ENCODE measurements around the gene SBSN. TPM values are rescaled to one million over a fixed set of nuclear protein-coding genes. Genes with fewer than 3 reads are reported as not detected.

The SBSN gene
- total RNA-seq, 4 donors from 2014 or later = not detected

DNA sequence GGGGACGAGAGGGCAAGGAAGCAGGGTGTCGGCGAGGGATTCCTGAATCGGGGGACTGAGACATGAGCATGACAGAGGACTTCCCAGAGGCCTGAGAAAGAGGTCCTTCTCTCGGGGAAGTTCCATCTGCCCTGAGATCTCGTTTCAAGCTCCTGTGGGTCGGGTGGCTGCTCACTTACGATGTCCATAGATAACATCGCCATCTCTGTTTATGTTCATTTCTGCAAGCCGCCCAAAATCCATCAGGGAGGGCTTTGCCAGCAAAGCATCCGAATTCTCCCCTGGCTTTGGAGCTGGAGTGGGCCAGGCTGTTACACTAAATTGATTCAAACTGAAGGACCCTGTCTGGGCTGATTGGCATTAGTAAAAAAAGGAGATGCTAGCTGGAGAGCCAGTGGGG, 20.6 kb downstream of the SBSN start:
- WGBS = 77% methylated on average over 11 of the region's 11 CpGs
- intact Hi-C loops (cut with DNase I) = no loop called here
- DNase-seq (ENCODE audit: extremely low spot score) = no peak

DNA sequence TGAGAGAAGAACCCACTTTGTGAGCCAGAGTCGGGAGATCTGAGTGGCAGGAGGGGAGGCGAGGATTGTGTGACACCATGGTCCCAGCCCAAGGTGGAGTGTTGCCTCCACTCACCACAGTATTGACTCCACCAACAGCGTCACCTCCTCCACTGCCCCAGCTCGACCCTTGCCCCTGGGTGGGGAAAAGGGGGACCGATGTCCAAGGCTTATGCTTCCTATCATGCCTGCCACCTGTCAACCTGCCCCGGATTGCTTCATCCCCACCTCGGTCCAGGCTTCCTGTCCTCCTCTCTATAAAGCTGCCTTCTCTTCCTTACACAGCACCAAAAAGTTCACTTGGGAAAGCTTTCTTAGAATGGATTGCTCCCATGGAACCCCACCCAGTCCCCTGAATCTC, 22.1 kb downstream of the SBSN start:
- H3K4me1 ChIP-seq = peaks cover 0 to 18% (median 14%) of the 10 kb centered on the region in 4 donors
- DNase-seq (ENCODE audit: extremely low spot score) = no peak
- WGBS = 73% methylated on average over 7 of the region's 7 CpGs
- H3K27me3 ChIP-seq = peaks cover 0 to 74% (median 9%) of the 10 kb centered on the region in 4 donors
- H3K9me3 ChIP-seq = no peaks in the 10 kb centered on the region
- H3K36me3 ChIP-seq = no peaks in the 10 kb centered on the region
- intact Hi-C loops (cut with DNase I) = no loop called here
- no peak for TF ChIP-seq EP300 (IDR thresholded peaks at IDR 0.05)
- no peak for TF ChIP-seq POLR2A (IDR thresholded peaks at IDR 0.05; ENCODE audit: low read depth)
- TF ChIP-seq POLR2AphosphoS5 (IDR thresholded peaks at IDR 0.05) = no peak
- TF ChIP-seq, protein P1, sequence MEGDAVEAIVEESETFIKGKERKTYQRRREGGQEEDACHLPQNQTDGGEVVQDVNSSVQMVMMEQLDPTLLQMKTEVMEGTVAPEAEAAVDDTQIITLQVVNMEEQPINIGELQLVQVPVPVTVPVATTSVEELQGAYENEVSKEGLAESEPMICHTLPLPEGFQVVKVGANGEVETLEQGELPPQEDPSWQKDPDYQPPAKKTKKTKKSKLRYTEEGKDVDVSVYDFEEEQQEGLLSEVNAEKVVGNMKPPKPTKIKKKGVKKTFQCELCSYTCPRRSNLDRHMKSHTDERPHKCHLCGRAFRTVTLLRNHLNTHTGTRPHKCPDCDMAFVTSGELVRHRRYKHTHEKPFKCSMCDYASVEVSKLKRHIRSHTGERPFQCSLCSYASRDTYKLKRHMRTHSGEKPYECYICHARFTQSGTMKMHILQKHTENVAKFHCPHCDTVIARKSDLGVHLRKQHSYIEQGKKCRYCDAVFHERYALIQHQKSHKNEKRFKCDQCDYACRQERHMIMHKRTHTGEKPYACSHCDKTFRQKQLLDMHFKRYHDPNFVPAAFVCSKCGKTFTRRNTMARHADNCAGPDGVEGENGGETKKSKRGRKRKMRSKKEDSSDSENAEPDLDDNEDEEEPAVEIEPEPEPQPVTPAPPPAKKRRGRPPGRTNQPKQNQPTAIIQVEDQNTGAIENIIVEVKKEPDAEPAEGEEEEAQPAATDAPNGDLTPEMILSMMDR (IDR thresholded peaks at IDR 0.05) = no peak
- no peak overlapping the region for H3K4me3 ChIP-seq
- H3K27ac ChIP-seq (replicated peaks in 1 of 4) = no peak overlapping the region

More for the DNA sequence above, 20.6 kb downstream of the SBSN start:
- Histone ChIP-seq H3K4me3 (no peak overlapping the region), H3K27ac (replicated peaks in 1 of 4) (no peak overlapping the region), H3K36me3 (no peaks in the 10 kb centered on the region), H3K27me3 (peaks cover 0 to 77% (median 12%) of the 10 kb centered on the region in 4 donors), H3K4me1 (peaks cover 0 to 18% (median 14%) of the 10 kb centered on the region in 4 donors), H3K9me3 (no peaks in the 10 kb centered on the region)
- TF ChIP-seq, protein P1 (IDR thresholded peaks at IDR 0.05) = no peak
- TF ChIP-seq POLR2A (IDR thresholded peaks at IDR 0.05; ENCODE audit: low read depth) (no peak), POLR2AphosphoS5 (IDR thresholded peaks at IDR 0.05) (no peak), EP300 (IDR thresholded peaks at IDR 0.05) (no peak)

DNA sequence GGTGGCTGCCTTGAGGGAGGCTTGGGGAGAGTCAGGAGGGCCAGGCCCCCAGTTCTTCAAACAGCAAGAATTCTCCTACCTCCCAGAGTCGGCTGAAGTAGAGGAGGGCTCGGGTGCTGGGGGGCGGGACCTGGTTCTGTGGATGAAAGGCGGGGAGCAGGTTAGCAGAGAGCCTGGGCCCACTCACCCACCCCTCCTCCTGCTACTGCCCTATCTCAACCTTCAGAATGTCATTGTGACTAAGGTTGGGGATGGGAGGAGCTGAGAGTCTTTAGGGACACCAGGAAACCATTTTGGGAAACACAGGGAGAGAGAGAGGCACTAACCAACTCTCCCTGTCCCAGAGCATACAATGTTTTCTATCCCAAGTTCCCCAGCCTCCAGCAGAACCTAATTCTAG, 25.4 kb downstream of the SBSN start:
- no peaks in the 10 kb centered on the region for H3K36me3 ChIP-seq
- no peak for TF ChIP-seq POLR2AphosphoS5 (IDR thresholded peaks at IDR 0.05)
- no peaks in the 10 kb centered on the region for H3K9me3 ChIP-seq
- H3K4me3 ChIP-seq = no peak overlapping the region
- peaks cover 0 to 53% (median 0%) of the 10 kb centered on the region in 4 donors for H3K27me3 ChIP-seq
- no peak overlapping the region for H3K27ac ChIP-seq (replicated peaks in 1 of 4)
- H3K4me1 ChIP-seq = no peaks in the 10 kb centered on the region
- intact Hi-C loops (cut with DNase I) = no loop called here
- WGBS = 70% methylated on average over 4 of the region's 4 CpGs
- no peak for DNase-seq (ENCODE audit: extremely low spot score)

DNA sequence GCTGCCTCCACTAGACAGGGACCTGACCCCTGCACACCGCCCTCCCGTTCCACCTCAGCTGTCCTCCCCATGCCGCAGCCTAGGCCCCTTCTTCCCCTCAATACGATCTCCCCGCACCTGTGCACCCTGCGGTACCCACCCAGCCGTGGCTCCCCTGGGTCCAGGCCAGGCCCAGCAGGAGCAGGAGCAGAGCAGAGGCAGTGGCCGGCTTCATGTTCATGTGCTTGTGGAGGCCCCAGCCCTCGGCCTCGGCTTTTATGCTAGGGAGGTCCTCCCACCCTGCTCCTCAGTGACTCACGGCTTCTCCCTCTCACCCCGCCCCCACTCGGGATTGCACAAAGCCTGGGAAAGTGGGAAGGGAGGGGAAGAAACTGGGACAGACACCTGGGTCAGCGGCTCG, 26.4 kb downstream of the SBSN start:
- Histone ChIP-seq H3K4me1 (no peaks in the 10 kb centered on the region), H3K36me3 (no peaks in the 10 kb centered on the region), H3K27ac (replicated peaks in 1 of 4) (no peak overlapping the region), H3K27me3 (peaks cover 0 to 45% (median 0%) of the 10 kb centered on the region in 4 donors), H3K9me3 (no peaks in the 10 kb centered on the region), H3K4me3 (no peak overlapping the region)
- TF ChIP-seq POLR2AphosphoS5 (IDR thresholded peaks at IDR 0.05) (no peak), POLR2A (IDR thresholded peaks at IDR 0.05; ENCODE audit: low read depth) (no peak), EP300 (IDR thresholded peaks at IDR 0.05) (no peak)
- TF ChIP-seq, protein P1 (IDR thresholded peaks at IDR 0.05) = no peak
- DNase-seq (ENCODE audit: extremely low spot score) = no peak
- WGBS = 79% methylated on average over 15 of the region's 15 CpGs
- intact Hi-C loops (cut with DNase I) = no loop called here

DNA sequence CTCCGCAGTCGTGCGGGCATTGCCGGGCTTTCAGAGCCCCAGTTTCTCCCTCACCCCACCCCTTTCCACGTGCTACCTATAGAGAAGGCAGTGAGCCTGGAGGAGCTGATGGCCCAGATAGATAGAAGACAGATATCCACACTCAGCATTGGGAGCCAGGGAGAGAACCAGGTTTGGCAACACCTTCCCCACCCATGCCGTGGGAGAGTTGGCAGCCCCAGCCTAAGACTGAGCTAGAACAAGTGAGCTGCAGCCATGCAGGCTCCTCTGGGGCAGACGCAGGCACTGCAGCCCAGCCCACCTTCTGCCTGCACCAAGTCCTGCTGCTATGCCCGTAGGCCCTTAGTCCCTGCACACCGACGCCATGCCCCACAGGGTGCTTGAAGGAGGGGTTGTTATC, 27.5 kb downstream of the SBSN start:
- Histone ChIP-seq H3K27ac (replicated peaks in 1 of 4) (no peak overlapping the region), H3K36me3 (no peaks in the 10 kb centered on the region), H3K4me1 (peaks cover 0 to 2% (median under 1%) of the 10 kb centered on the region in 4 donors), H3K9me3 (no peaks in the 10 kb centered on the region), H3K27me3 (peaks cover 0 to 38% (median 0%) of the 10 kb centered on the region in 4 donors), H3K4me3 (no peak overlapping the region)
- DNase-seq (ENCODE audit: extremely low spot score) = no peak
- intact Hi-C loops (cut with DNase I) = no loop called here
- WGBS = 87% methylated on average over 8 of the region's 10 CpGs
- no peak for TF ChIP-seq POLR2AphosphoS5 (IDR thresholded peaks at IDR 0.05)
- no peak for TF ChIP-seq EP300 (IDR thresholded peaks at IDR 0.05)
- TF ChIP-seq, protein P1 (IDR thresholded peaks at IDR 0.05) = no peak
- TF ChIP-seq POLR2A (IDR thresholded peaks at IDR 0.05; ENCODE audit: low read depth) = no peak
